HepG2 (cell line): ENCODE data around the gene WNT5B. TPM values are rescaled to one million over a fixed set of nuclear protein-coding genes. Genes with fewer than 3 reads are reported as not detected.

Source experiments
- ATF6 ChIP-seq: sonication (generic); formaldehyde crosslinking; conservative IDR thresholded peaks from 2 replicates; pipeline ENCODE4 v1.4.0; 2020; ENCODE audit warnings: missing genetic modification reagents
- CAMTA2 ChIP-seq: sonication (generic); formaldehyde crosslinking; IDR thresholded peaks from 2 replicates; pipeline ENCODE4 v1.4.0; 2020; ENCODE audit warnings: mild to moderate bottlenecking, missing genetic modification reagents, borderline replicate concordance
- GTF2F1 ChIP-seq: fragments of 150-350 bp; IDR thresholded peaks from 2 replicates; pipeline ENCODE4 v1.6.1; 2014; ENCODE audit warnings: low read length
- NCOA2 ChIP-seq: sonication (generic); formaldehyde crosslinking; IDR thresholded peaks from 2 replicates; pipeline ENCODE4 v1.8.0; 2022; ENCODE audit warnings: inconsistent platforms
- NFKB2 ChIP-seq: sonication (generic); formaldehyde crosslinking; IDR thresholded peaks from 2 replicates; pipeline ENCODE4 v1.4.0; 2020; ENCODE audit warnings: missing genetic modification reagents, borderline replicate concordance
- PTBP1 ChIP-seq: fragments of 200-400 bp; formaldehyde crosslinking; IDR thresholded peaks from 2 replicates; pipeline ENCODE4 v1.6.1; 2018; ENCODE audit warnings: low read length, low read depth; ENCODE audit not compliant: poor library complexity, severe bottlenecking
- RERE ChIP-seq: IDR thresholded peaks from 2 replicates; pipeline ENCODE4 v1.6.1; 2016; ENCODE audit warnings: low read depth, missing genetic modification reagents, missing compliant biosample characterization
- SRF ChIP-seq: IDR thresholded peaks from 2 replicates; pipeline ENCODE4 v1.6.1; 2011; ENCODE audit warnings: mild to moderate bottlenecking, low read depth, low read length, moderate library complexity
- ZBTB7A ChIP-seq: sonication (generic); formaldehyde crosslinking; IDR thresholded peaks from 2 replicates; pipeline ENCODE4 v1.8.0; 2022; ENCODE audit warnings: mild to moderate bottlenecking, missing genetic modification reagents
- ZNF207 ChIP-seq: fragments of 450-650 bp; IDR thresholded peaks from 2 replicates; pipeline ENCODE4 v1.6.1; 2016; ENCODE audit warnings: antibody characterized with exemption, borderline replicate concordance
- ZNF354B ChIP-seq: sonication (generic); formaldehyde crosslinking; IDR thresholded peaks from 2 replicates; pipeline ENCODE4 v1.8.0; 2022; ENCODE audit warnings: mild to moderate bottlenecking, missing genetic modification reagents
- ZNF550 ChIP-seq: sonication (generic); formaldehyde crosslinking; IDR thresholded peaks from 2 replicates; pipeline ENCODE4 v1.4.0; 2020; ENCODE audit warnings: mild to moderate bottlenecking, missing genetic modification reagents, borderline replicate concordance
- ZZZ3 ChIP-seq: sonication (generic); formaldehyde crosslinking; IDR thresholded peaks from 2 replicates; pipeline ENCODE4 v1.4.0; 2020; ENCODE audit warnings: missing genetic modification reagents, mild to moderate bottlenecking, borderline replicate concordance
- polyA plus RNA-seq, 8 experiments: library from polyadenylated mRNA; depleted of rRNA in 3 of 8; stranded (reverse) in 7 of 8; unstranded in 1 of 8; fragments of >200 nt; fragmentation: Illumina TruSeq in 4 of 8; extraction: Trizol in 4 of 8; gene quantifications; 2 replicates each; pipeline versions ENCODE4 v1.2.1 to v1.2.3, GENCODE V29; 2011 to 2016; ENCODE audit warnings: low read depth in 4 of 8, missing spikeins in 1 of 8, mixed read lengths in 1 of 8; ENCODE audit not compliant: insufficient read depth in 1 of 8
- total RNA-seq, 5 experiments: library from RNA; depleted of rRNA; stranded (reverse); fragments of >200 nt; fragmentation: Illumina TruSeq; extraction: Trizol; gene quantifications; 2 replicates each; pipeline ENCODE4 v1.2.3, GENCODE V29; 2016; ENCODE audit warnings: low read depth in 1 of 5
- TF ChIP-seq, protein P1 (sequence below), 2 experiments: sonication (generic) in 1 of 2; formaldehyde crosslinking in 1 of 2; IDR thresholded peaks; 2 replicates each; pipeline versions ENCODE4 v1.4.0 to v1.6.1; 2016 to 2020; ENCODE audit warnings: borderline replicate concordance in 1 of 2, low read depth in 1 of 2, mild to moderate bottlenecking in 1 of 2, missing genetic modification reagents in 1 of 2
- TF ChIP-seq, protein P2 (sequence below): sonication (generic); formaldehyde crosslinking; IDR thresholded peaks from 2 replicates; pipeline ENCODE4 v1.4.0; 2020; ENCODE audit warnings: missing genetic modification reagents

The WNT5B gene
- total and polyA plus RNA-seq, 2 of the 13 experiments (the other 11 are each of a cell fraction or from before 2014, with no cell fraction given), result 0.04 TPM; not detected in 1

GRCh38 chr12:1661553-1662335, 32.7 kb downstream of the WNT5B start (continued):
- TF ChIP-seq RERE (CRISPR knock-in tag), result no peak
- TF ChIP-seq GTF2F1, result no peak
- TF ChIP-seq ZNF550 (CRISPR knock-in tag), result no peak
- no peak for TF ChIP-seq ZNF207
- TF ChIP-seq ZBTB7A, result peak; percentile 96
- peak; percentile 24; the same call in 1 of the 2 replicates for TF ChIP-seq NCOA2 (CRISPR knock-in tag)
- TF ChIP-seq, protein P1, sequence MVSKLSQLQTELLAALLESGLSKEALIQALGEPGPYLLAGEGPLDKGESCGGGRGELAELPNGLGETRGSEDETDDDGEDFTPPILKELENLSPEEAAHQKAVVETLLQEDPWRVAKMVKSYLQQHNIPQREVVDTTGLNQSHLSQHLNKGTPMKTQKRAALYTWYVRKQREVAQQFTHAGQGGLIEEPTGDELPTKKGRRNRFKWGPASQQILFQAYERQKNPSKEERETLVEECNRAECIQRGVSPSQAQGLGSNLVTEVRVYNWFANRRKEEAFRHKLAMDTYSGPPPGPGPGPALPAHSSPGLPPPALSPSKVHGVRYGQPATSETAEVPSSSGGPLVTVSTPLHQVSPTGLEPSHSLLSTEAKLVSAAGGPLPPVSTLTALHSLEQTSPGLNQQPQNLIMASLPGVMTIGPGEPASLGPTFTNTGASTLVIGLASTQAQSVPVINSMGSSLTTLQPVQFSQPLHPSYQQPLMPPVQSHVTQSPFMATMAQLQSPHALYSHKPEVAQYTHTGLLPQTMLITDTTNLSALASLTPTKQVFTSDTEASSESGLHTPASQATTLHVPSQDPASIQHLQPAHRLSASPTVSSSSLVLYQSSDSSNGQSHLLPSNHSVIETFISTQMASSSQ (IDR thresholded peaks at IDR 0.05; ENCODE audit: low read depth), result no peak
- TF ChIP-seq, protein P1 (CRISPR knock-in tag; IDR thresholded peaks at IDR 0.05; ENCODE audit: borderline replicate concordance), result no peak
- TF ChIP-seq ZNF354B (CRISPR knock-in tag), result no peak
- TF ChIP-seq ATF6 (CRISPR knock-in tag), result no peak
- TF ChIP-seq, protein P2, sequence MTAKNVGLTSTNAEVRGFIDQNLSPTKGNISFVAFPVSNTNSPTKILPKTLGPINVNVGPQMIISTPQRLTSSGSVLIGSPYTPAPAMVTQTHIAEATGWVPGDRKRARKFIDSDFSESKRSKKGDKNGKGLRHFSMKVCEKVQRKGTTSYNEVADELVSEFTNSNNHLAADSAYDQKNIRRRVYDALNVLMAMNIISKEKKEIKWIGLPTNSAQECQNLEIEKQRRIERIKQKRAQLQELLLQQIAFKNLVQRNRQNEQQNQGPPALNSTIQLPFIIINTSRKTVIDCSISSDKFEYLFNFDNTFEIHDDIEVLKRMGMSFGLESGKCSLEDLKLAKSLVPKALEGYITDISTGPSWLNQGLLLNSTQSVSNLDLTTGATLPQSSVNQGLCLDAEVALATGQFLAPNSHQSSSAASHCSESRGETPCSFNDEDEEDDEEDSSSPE (CRISPR knock-in tag), result peak; percentile 65; the same call in 1 of the 2 replicates
- TF ChIP-seq SRF, result no peak
- TF ChIP-seq NFKB2 (CRISPR knock-in tag), result peak; percentile 39; the same call in 1 of the 2 replicates
- TF ChIP-seq ZZZ3 (CRISPR knock-in tag), result no peak
- no peak for TF ChIP-seq CAMTA2
- no peak for TF ChIP-seq PTBP1
